NCI-H2171 treated with DMSO at 0.1 percent for 48 hours (cell line): ENCODE measurements around the gene ATP5F1D.
"Not testable (repeated sequence)": the region's sequence is repeated elsewhere in the genome, so short reads cannot be mapped to it uniquely, and the experiment has no call there.

Source experiments
- DNase-seq: peaks from one replicate; lab custom pipeline; 2025; lab: John Stamatoyannopoulos, UW

Gene ATP5F1D

GRCh38 chr19:1233115-1233667 lies 8.4 kb upstream of the ATP5F1D start:
- DNase-seq = no peak

DNA sequence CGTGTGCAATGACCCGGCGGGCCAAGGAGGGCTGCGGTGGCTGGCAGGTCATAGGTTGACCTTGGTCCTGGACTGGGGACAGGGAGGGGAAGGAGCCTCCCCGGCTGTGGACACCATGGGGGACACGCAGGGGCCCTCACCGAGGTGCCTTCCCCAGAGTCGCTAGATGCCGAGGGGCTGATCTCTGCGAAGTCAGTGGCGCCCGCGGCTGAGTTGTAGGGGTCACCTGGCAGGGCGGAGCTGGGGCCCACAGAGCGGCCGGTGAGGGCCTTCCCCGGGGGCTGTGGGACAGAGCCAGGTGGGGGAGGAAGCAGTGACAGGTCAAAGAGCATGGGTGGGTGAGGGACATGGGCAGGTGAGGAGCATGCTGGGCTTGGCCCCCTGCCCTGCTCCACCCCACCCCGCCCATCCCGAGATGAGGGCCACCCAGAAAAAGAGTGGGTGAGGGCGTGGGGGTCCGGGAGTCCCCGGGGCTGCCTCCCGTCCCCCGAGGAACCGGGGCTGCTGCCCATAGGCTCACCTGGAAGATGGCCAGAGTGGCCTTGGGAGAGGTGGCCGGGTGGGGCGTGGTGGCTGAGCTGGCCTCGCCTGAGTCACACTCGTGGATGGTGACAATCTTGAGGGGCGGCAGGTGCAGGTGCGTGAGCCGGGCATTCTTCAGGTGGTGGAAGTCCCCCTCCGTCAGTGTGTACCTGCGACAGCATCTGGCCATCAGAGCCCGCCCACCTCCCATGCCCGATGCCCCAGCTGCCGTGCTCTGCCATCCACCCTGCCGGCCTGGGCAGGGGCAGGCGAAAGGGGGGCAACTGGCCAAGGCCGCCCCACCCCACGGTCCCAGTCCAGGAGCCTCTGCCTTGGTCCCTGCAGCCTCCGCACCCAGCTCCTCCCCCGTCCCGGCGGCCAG lies 7.2 kb upstream of the ATP5F1D start:
- DNase-seq = no peak

- DNase-seq = no peak
Observed at GRCh38 chr19:1234955-1235380, 6.6 kb upstream of the ATP5F1D start.

DNA sequence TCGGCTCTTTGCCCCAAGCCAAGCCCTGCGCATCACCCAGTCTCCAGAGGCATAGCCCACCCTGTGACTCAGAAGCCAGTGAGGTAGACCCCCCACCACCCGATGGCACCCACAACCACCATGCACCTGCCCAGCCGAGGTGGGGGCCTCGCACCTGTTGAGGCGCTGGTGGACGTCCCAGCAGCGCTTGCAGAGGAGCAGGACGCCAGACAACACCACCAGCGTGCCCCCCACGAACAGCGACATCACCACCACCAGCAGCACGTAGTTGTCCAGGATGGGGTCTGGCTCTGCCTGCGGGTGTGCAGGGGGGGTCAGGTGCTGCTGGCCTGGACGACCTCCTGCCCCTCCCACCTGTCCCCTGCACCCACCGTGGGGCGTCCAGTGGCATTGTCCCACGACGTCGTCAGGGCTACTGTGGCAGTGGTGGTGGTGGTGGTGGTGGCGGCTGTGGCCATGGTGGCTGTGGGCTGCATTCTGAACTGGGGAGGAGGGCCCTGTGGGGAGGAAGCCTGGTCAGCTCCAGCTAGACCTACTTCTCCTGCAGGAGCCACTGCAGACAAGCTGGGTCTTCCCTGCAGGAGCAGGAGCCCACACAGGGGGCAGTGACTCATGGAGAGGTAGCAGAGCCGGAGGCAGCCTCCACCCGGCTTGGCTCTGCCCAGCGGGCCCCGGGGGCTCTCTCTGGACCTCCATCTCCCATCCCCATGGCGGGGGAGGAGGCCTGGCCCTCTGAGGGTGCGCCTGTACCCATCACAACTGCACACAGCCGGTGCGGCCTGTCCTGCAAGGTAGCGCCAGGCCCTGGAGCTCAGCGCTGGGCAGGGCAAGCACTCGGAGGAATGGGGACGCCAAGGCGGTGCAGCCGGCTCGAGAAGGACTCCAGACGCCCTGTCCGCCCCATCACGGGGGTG lies 5.7 kb upstream of the ATP5F1D start:
- DNase-seq = no peak

DNA sequence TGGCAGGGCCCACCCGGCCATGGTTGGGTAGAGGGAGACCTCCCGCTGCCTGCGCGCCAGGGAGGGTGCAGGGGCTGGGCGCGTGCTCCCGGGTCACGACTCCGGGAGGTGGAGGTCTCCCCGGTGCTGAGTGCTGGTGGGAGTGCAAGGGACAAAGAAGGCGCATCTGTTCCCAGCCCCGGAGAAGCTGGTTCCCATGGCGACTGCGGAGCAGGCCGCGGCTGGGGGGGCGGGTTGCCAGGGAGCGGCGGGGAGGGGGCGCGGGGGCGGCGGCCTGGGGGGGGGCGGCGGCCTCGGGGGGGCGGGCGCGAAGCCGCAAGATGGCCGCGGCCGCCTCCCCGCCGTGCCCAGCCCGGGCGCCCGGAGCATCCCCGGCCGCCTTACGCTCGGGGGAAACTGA lies 5.0 kb upstream of the ATP5F1D start:
- peak; percentile 36 for DNase-seq

- no peak for DNase-seq
Observed at GRCh38 chr19:1237027-1237659, 4.4 kb upstream of the ATP5F1D start.

- DNase-seq = no peak
Observed at GRCh38 chr19:1237754-1238368, 3.7 kb upstream of the ATP5F1D start, which contains the start of gene CBARP. CBARP (minus strand) TSS chr19:1238005; CDS start chr19:1236100, 1,905 bp downstream.

DNA sequence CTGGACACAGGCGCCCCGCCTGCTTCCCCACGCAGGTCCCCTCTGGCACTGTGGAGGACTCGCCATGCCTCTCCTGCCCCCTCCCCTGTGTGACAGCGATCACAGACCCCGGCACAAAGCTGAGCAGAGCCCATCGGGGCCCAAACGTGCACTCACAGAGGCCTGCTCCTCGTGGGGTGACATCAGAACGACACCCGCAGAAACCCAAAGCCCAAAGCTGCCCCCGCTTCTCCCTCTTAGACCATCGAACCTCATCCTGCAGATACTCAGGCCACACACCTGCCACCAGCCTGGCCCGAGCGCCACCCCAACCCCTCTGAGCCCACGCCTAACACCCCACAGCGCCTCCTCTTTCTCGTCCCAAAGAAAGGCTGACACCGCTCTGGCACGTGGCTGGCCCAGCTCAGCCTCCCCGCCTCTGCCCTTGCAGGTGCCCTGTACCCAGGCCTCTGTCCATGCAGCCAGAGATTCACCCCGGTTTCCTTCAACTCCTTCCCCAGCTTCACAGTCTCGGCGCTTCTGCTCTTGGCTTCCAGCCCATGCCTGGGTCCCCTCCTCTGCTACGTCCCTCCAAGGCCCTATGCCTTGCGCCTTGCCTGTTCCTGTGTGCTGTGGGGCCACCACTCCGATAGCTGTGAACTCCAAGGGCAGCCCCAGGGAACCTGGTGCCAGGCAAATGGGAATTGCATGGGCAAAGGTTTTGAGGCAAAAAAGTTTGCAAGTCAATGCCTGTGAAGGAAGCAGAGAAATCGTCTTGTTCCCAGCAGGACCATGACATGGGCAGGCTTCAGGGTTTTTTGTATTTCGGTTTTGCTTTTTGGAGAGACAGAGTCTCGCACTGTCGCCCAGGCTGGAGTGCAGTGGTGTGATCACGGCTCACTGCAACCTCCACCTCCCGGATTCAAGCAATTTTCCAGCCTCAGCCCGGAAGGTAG lies 2.9 kb upstream of the ATP5F1D start:
- no peak for DNase-seq

DNA sequence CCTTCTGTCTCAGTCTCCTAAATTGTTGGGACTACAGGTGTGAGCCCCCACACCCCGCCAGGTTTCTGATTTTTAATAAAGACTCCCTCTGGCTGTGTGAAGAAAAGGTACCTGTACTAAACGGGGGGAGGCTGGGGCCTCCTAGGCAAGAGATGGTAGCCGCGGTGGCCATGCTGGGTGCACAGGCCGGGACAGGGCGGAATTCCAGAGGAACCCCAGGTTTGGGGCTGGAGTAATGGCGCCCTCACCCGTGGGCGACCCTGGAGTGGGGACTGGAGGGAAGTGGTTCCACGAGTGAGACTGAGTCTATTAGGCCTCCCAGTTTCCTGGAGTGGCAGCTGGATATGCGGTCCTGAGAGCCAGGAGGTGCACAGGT lies 2.1 kb upstream of the ATP5F1D start:
- no peak for DNase-seq

GRCh38 chr19:1239796-1240737 lies 1.5 kb upstream of the ATP5F1D start:
- DNase-seq = peak; percentile 79

- no peak for DNase-seq
Observed at GRCh38 chr19:1240925-1241324, 626 bp upstream of the ATP5F1D start.

DNA sequence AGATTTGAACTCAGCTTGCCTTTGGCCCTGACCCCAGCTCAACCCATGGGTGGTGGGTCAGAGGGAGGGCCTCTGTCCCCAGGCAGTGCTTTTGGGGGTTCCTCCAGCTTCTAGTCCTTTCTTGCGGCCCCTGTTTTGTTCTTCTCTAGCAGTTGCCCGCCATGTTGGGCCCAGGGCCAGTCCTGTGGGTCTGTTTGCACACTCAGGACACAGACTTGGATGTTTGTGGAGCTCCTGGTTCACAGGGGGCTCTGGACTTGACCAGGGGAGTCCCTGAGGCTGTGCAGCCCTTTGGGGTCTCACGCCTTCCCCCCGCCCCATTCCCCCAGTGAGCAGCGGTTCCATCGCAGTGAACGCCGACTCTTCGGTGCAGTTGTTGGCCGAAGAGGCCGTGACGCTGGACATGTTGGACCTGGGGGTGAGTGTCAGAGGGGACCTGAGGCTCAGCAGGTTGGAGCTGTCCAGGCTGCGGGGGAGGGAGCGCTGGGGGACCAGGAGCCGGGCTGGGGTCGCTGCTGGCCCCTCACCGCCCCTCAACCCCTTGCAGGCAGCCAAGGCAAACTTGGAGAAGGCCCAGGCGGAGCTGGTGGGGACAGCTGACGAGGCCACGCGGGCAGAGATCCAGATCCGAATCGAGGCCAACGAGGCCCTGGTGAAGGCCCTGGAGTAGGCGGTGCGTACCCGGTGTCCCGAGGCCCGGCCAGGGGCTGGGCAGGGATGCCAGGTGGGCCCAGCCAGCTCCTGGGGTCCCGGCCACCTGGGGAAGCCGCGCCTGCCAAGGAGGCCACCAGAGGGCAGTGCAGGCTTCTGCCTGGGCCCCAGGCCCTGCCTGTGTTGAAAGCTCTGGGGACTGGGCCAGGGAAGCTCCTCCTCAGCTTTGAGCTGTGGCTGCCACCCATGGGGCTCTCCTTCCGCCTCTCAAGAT lies 2.5 kb downstream of the ATP5F1D start:
- peak; percentile 84 for DNase-seq

DNA sequence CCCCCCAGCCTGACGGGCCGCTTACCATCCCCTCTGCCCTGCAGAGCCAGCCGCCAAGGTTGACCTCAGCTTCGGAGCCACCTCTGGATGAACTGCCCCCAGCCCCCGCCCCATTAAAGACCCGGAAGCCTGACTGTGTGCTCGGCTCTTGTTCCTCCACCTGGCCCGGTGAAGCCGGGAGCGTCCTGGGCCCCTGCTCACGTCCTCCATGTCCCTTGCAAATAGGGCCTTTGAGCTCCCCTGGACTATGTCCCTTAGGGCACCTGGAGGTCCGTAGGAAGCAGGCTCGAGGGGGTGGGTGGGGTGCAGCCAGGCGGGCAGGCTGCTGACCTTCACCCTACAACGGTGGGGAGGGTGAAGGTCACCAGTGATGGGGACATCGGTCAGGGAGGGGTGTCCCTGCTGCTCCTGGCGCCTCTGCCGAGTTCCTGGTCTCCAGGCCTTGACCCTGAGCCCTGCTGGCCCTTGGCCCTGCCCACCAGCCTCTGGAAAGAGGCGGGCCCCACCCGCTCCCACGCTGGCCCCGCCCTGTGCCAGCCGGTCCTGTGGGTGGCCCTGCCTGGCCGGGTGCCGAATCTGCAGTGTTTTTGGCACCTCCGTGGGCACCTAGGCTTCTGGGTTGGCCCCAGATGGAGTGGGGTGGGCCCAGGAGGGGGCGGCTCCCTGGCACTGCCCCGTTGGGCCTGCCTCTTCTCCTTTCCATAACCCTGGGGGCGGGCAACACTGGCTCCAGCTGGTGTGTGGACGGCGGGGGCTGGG lies 3.3 kb downstream of the ATP5F1D start:
- no peak for DNase-seq

DNA sequence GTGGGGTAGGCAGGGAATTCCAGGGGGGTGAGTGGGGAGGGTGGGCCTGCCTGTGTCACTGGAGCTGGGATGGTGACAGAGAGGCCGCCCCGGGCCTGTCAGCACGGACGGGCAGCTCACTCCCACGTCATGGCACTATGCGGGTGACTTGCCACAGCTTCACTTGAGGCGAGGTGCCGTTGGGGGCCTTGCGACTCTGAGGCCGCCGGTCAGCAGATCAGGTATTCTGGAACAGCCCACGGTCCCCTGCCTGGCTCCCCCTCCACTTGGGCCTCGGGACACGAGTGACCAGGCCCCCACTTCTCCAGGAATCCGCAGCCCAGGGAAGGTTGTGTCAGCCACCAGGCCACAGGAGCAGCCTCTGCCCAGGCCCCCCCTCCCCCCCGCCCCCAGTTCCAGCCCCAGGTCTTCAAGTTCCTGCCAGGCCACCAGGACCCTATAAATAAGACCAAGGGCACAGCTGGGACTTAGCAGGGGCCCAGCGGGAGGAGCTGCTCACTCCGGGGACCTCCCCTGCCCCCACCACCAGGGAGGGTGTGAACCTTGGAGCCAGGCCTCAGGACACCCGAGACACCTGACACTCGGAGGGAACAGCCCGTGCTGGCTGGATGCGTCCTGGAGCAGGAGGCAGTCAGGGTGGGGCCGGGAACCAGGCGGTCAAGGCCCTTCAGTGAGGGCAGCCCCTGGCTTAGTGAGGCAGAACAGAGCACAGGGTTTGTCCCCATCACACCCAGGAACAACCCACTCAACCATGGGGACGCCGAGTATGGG lies 4.1 kb downstream of the ATP5F1D start:
- no peak for DNase-seq

DNA sequence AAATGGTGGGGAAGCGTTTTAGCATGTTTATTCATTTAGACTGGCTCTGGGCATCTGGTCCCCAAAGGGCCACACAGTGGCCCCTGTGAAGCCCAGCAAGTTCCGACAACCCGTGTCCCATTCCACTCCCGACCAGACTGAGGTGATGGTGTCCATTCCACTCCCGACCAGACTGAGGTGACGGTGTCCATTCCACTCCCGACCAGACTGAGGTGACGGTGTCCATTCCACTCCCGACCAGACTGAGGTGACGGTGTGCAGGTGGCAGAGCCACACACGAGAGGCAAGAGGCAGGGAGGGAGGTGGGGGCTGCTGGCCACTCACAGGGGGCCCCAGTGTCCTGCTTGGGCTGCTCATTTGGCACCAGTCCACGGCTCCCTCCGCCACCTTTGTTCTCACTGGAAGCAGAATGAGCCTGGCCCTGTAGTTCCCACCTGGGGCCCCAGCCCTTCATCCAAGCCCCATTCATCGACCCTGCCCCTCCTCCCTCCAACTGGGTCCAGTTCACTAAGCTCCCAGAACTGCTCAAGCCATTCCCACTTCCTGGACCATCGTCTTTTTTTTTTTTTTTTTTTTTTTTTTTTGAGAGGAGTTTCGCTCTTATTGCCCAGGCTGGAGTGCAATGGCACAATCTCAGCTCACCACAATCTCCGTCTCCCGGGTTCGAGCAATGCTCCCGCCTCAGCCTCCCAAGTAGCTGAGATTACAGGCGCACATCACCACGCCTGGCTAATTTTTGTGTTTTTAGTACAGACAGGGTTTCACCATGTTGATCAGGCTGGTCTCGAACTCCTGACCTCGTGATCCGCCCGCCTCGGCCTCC lies 4.9 kb downstream of the ATP5F1D start:
- DNase-seq = not testable (repeated sequence)

- DNase-seq = no peak
Observed at GRCh38 chr19:1247748-1248138, 6.2 kb downstream of the ATP5F1D start.
